A204.1 (cell line): Measurements from ENCODE around the gene PEAR1.

Experiments used
- FAIRE-seq: peaks from 2 replicates; lab custom pipeline; 2012; peaks lifted over from hg19 to GRCh38; lab: Jason Lieb, UNC

PEAR1 gene

GRCh38 chr1:156859523-156860112 lies 33.9 kb upstream of the PEAR1 start:
- no peak for FAIRE-seq

DNA sequence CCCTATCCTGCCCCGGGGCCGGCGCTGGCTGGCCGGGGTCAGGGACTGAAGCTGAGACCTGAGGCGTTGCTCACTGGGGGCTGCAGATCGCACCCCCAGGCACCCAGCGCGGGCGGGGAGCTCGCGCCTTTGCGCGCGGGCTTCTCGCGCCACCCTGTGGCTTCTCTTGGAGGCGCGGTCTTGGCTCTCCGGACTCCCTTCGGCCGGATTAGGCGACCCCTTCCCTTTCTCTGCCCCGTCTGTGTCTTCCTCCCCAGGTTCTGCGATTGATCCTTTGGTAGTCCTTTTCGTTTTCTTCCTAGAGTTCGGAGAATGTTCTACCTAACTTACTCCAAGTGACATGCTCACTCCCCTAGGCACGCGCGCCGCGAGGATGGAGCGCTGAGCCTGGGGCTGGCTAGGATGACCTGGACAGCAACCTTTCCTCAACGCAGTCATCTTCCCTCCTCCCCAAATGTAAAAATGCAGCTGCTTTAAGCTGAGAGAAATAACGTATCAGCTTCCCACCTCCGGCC lies 33.3 kb upstream of the PEAR1 start:
- FAIRE-seq, result no peak

- FAIRE-seq, result no peak
These were observed 32.7 kb upstream of the PEAR1 start, which contains the start of gene NTRK1 for GRCh38 chr1:156860628-156861423. Gene NTRK1, plus strand, starts transcription at chr1:156860865. Its CDS starts 70 bp downstream, at chr1:156860935.

GRCh38 chr1:156862584-156862983 lies 30.9 kb upstream of the PEAR1 start:
- FAIRE-seq, result no peak

DNA sequence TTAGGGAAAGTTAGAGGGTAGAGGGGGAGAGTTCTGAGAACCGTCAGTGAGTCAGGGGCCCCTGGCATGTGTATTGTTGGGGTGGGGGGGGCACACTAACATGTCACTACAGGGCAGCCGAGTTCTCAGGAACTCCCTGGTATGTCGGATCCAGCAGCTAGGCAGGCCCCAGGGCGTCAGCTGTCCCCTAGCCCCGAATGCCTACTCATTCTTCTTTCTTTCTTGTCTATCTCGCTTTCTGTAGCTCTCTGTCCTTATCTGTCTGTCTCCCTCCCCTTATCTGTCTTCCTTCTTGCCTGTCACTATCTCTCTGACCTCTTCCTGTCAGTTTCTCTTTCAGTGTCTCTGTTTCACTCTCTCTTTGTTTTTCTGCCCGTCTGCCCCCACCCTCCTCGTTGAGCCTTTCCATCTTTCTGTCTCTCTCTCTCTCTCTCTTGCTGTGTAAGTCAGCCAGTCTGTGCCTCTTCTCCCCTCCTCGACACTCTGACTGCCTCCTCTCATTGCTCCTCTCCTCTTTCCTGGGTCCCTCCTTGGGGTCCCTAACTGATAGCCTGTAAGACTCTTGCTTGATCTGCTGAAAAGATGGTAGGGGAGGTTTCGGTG lies 30.4 kb upstream of the PEAR1 start:
- FAIRE-seq, result no peak

DNA sequence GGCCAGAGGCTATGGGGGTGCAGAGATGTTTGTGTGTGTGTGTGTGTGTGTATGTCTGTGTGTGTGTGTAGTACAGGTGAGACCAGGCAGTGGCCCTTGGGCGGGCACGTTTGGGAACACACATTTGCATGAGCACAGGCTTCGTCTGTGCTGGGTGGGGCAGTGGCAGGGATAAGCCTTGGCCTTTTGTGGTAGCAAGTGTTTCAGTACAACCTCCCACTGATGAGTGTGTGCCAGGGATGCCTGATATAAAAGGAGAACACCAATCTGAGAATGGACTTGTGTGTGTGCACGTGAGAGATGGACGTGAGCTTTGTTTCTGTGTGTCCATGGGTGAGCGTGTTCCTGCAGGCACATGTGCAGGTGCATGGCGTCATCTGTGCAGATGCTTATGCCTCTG lies 29.9 kb upstream of the PEAR1 start:
- no peak for FAIRE-seq

DNA sequence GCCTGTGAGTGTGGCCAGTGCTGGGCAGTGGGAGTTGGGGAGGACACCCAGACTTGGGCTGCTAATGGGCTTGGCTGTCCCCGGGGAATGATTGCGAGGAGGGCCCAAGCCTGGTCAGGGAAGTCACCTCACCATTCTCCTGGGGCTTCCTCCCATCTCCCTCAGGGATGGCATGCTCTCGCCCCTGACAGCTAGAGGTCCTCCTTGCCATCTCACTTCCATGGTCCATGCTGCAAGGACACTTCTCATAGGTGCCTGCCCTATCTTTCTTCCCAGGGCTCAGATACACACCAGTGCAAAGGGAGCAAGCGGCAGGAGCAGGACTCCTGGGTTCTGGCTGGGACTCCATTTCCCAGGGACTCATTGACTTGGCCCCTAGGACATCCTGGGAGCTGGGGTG lies 28.7 kb upstream of the PEAR1 start:
- no peak for FAIRE-seq

DNA sequence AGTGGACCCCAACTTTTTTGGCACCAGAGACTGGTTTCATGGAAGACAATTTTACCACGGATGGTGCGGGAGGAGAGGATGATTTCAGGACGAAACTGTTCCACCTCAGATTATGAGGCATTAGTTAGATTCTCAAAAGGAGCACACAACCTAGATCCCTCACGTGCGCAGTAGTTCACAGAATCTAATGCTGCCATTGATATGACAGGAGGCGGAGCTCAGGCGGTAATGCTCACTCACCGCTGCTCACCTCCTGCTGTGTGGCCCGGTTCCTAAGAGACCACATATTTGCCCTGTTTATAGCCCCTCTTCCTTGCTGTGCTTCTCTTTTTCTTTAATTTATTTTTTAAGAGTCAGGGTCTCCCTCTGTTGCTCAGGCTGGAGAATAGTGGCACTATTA lies 28.3 kb upstream of the PEAR1 start:
- FAIRE-seq, result no peak

DNA sequence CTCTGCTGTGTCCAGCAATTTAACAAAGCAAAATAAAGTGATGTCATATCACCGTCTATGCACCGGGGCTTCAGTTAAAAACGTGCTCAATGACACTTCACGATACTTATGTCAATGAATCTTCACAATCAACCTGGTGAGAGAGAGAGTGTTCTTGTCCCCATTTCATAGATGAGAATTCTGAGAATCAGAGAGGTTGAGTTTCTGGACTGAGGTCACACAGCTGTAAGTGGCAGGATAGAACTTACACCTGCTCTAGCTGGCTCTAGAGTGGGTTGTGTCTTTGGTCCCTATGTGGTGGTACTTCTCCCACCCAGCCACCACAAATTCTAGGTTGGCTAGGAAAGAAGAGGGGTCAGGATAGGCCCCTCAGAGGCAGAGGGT lies 27.7 kb upstream of the PEAR1 start:
- FAIRE-seq, result no peak

GRCh38 chr1:156866249-156866909 lies 27.1 kb upstream of the PEAR1 start:
- no peak for FAIRE-seq

GRCh38 chr1:156868341-156868740 lies 25.2 kb upstream of the PEAR1 start:
- FAIRE-seq, result no peak

DNA sequence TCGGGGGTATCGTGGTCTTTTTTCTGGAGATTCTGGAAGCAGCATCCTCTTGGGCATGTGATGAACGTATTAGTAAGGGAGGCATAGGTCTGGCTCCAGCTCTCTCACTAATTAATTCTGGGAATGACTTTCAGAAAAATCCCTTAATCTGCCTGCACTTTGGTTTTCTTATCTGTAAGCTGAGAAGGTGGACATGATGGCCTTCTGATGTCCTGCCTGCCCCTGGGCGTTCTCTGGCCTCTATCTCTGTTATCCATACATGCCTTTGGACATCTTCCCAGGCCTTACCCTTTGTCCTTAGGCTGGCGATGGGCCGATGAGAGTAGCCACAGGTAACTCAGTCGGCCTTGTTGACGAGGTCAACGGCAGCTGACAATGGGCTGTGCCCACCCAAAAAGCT lies 24.1 kb upstream of the PEAR1 start:
- FAIRE-seq, result no peak

DNA sequence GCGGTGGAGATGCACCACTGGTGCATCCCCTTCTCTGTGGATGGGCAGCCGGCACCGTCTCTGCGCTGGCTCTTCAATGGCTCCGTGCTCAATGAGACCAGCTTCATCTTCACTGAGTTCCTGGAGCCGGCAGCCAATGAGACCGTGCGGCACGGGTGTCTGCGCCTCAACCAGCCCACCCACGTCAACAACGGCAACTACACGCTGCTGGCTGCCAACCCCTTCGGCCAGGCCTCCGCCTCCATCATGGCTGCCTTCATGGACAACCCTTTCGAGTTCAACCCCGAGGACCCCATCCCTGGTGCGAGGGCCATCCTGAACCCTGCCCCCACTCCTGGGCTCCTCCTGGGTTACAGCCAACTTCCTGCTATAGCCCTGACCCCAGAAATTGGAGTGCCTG lies 19.9 kb upstream of the PEAR1 start:
- no peak for FAIRE-seq

DNA sequence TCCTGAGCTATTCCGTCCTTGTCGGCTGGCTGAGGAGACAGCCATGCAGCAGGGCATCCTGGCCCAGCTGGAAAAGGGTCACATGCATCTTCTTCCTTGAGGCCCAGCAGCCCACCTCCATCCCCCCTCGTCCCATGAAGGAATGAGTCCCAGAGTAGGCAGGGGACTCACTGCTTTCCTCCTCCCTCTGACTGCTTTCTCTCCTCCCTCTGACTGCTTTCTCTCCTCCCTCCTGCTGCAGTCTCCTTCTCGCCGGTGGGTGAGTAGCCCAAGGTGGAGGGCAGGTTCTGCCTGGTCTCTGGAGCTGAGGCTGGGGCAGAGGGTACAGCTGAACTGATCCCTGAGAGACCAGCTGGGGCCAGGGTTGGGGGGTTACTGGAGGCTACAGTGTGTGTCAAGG lies 19.4 kb upstream of the PEAR1 start:
- no peak for FAIRE-seq

- FAIRE-seq, result no peak
These were observed 18.8 kb upstream of the PEAR1 start for GRCh38 chr1:156874572-156875340.

GRCh38 chr1:156875341-156875615 lies 18.2 kb upstream of the PEAR1 start:
- no peak for FAIRE-seq

- no peak for FAIRE-seq
These were observed 17.2 kb upstream of the PEAR1 start for GRCh38 chr1:156876281-156876680.

- FAIRE-seq, result no peak
These were observed 15.9 kb upstream of the PEAR1 start for GRCh38 chr1:156877433-156878170.

- no peak for FAIRE-seq
These were observed 13.6 kb upstream of the PEAR1 start for GRCh38 chr1:156879876-156880275.

GRCh38 chr1:156880473-156880872 lies 13.0 kb upstream of the PEAR1 start:
- no peak for FAIRE-seq

GRCh38 chr1:156881101-156881500 lies 12.4 kb upstream of the PEAR1 start:
- no peak for FAIRE-seq

GRCh38 chr1:156881663-156882062 lies 11.9 kb upstream of the PEAR1 start:
- FAIRE-seq, result no peak
